Measurements from ENCODE around the gene LRRC25. TPM values are rescaled to one million over a fixed set of nuclear protein-coding genes. Genes with fewer than 3 reads are reported as not detected.

Gene LRRC25
- total RNA-seq, 1 experiment from 2014 or later: not detected

- POLR2A ChIA-PET (ENCODE audit: unreplicated experiment): no interaction called here
Observed at GRCh38 chr19:18443406-18443805, 46.0 kb upstream of the LRRC25 start.

GRCh38 chr19:18442941-18443340, 45.5 kb upstream of the LRRC25 start:
- H3K4me2 ChIP-seq: no peak overlapping the region
- peaks cover 45% of the 10 kb centered on the region for H3K4me1 ChIP-seq (replicated peaks; ENCODE audit: insufficient read depth)
- no peaks in the 10 kb centered on the region for H3K27me3 ChIP-seq (ENCODE audit: insufficient read depth, low read depth)
- ChIA-PET POLR2A (ENCODE audit: unreplicated experiment) (no interaction called here), CTCF (no interaction called here)
- no peaks in the 10 kb centered on the region for H3K9me3 ChIP-seq (ENCODE audit: insufficient read depth, low read depth)
- peaks cover 59% of the 10 kb centered on the region for H3F3A ChIP-seq (ENCODE audit: insufficient read depth, low read depth)
- intact Hi-C loops (cut with micrococcal nuclease; ENCODE audit: unreplicated experiment): no loop called here
- no peak for TF ChIP-seq CTCF (conservative IDR thresholded peaks at IDR 0.05)
- no peak for TF ChIP-seq EZH2 (IDR thresholded peaks at IDR 0.05; ENCODE audit: low read depth)
- no peak for DNase-seq
- peaks cover 6% of the 10 kb centered on the region for H4K20me1 ChIP-seq (ENCODE audit: insufficient read depth)
- H3K9me2 ChIP-seq (ENCODE audit: insufficient read depth): no peaks in the 10 kb centered on the region
- H3K27ac ChIP-seq: no peak overlapping the region
- no peak overlapping the region for H2AFZ ChIP-seq
- H3K36me3 ChIP-seq (ENCODE audit: low read depth): no peaks in the 10 kb centered on the region
- H3K4me3 ChIP-seq: no peak overlapping the region
- no TSS peak for BruUV-seq (replicated peaks)
- no peaks in the 10 kb centered on the region for H3K79me2 ChIP-seq (ENCODE audit: low read depth)

More at GRCh38 chr19:18443406-18443805, 46.0 kb upstream of the LRRC25 start:
- Histone ChIP-seq H3F3A (ENCODE audit: insufficient read depth, low read depth) (peaks cover 60% of the 10 kb centered on the region), H3K9me3 (ENCODE audit: insufficient read depth, low read depth) (no peaks in the 10 kb centered on the region), H3K79me2 (ENCODE audit: low read depth) (no peaks in the 10 kb centered on the region), H3K4me2 (no peak overlapping the region), H3K4me3 (no peak overlapping the region), H3K4me1 (replicated peaks; ENCODE audit: insufficient read depth) (peaks cover 42% of the 10 kb centered on the region), H3K36me3 (ENCODE audit: low read depth) (no peaks in the 10 kb centered on the region), H2AFZ (no peak overlapping the region), H4K20me1 (ENCODE audit: insufficient read depth) (peaks cover 6% of the 10 kb centered on the region), H3K27ac (no peak overlapping the region), H3K9me2 (ENCODE audit: insufficient read depth) (no peaks in the 10 kb centered on the region), H3K27me3 (ENCODE audit: insufficient read depth, low read depth) (no peaks in the 10 kb centered on the region)
- CTCF ChIA-PET: no interaction called here
- intact Hi-C loops (cut with micrococcal nuclease; ENCODE audit: unreplicated experiment): no loop called here
- no peak for TF ChIP-seq EZH2 (IDR thresholded peaks at IDR 0.05; ENCODE audit: low read depth)
- TF ChIP-seq CTCF (conservative IDR thresholded peaks at IDR 0.05): no peak
- no peak for DNase-seq
- no TSS peak for BruUV-seq (replicated peaks)

GRCh38 chr19:18441804-18442788, 44.7 kb upstream of the LRRC25 start:
- ChIA-PET POLR2A (ENCODE audit: unreplicated experiment) (no interaction called here), CTCF (no interaction called here)
- H3K9me2 ChIP-seq (ENCODE audit: insufficient read depth): no peaks in the 10 kb centered on the region
- no peaks in the 10 kb centered on the region for H3K79me2 ChIP-seq (ENCODE audit: low read depth)
- H3K9me3 ChIP-seq (ENCODE audit: insufficient read depth, low read depth): no peaks in the 10 kb centered on the region
- H2AFZ ChIP-seq: no peak overlapping the region
- no TSS peak for BruUV-seq (replicated peaks)
- H3K4me2 ChIP-seq: no peak overlapping the region
- intact Hi-C loops (cut with micrococcal nuclease; ENCODE audit: unreplicated experiment): no loop called here
- H3K4me3 ChIP-seq: no peak overlapping the region
- no peak overlapping the region for H3K27ac ChIP-seq
- peaks cover 38% of the 10 kb centered on the region for H3K4me1 ChIP-seq (replicated peaks; ENCODE audit: insufficient read depth)
- peaks cover 54% of the 10 kb centered on the region for H3F3A ChIP-seq (ENCODE audit: insufficient read depth, low read depth)
- TF ChIP-seq CTCF (conservative IDR thresholded peaks at IDR 0.05) (no peak), EZH2 (IDR thresholded peaks at IDR 0.05; ENCODE audit: low read depth) (no peak)
- peaks cover 6% of the 10 kb centered on the region for H4K20me1 ChIP-seq (ENCODE audit: insufficient read depth)
- no peak for DNase-seq
- no peaks in the 10 kb centered on the region for H3K36me3 ChIP-seq (ENCODE audit: low read depth)
- no peaks in the 10 kb centered on the region for H3K27me3 ChIP-seq (ENCODE audit: insufficient read depth, low read depth)
